Stimulated activated CD4-positive, alpha-beta T cell treated with anti-CD3 and anti-CD28 coated beads, Interleukin-15, amount 100 ng/mL, for 48 hours (primary cell): ENCODE measurements around the gene CES3.
A peak's percentile ranks its signal among the peaks of the same experiment; 100 is the strongest.
"Not testable (repeated sequence)": the region's sequence is repeated elsewhere in the genome, so short reads cannot be mapped to it uniquely, and the experiment has no call there.

ENCODE experiments used
- DNase-seq, 2 donors: peaks; one replicate each; pipeline ENCODE4 v3.0.0-alpha.2; 2020; ENCODE audit warnings: low read depth in 2 of 2

Gene CES3

DNA sequence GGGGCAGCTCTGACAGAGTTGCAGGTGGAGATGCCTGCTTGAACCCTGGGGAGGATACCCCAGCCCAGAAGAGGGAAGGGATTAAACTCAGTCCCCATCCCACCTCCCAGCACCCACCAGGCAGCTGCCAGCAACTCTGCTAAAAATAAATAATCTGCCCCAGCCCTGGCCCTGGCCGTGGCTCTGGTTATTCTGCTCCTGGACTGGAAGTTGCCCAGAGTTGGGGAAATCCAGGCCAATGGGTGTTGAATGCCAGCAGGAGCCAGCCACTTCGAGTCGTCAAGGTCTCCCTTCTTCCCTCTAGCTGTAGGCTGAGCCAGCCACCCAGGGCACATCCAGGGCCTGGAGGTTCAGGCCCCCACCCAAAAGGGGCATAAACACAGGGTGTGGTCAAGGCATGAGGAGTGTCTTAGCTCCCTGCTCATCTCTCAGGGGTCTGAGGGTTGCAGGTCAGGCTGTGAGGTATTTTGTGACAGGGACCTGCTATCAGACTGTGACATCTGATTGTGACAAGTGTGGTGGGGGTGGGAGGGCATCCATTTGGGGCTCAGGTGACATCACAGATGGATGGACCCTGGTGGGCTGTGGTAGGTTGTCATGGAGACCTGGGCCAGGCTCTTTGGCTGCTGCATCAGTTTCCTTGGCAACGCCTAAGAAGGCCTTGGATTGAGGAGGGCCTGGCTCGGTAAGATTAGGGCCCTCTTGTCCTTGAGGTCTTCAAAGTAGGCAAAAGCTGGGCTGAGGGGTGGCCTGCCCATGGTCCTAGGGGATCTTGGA, 34.7 kb upstream of the CES3 start:
- no peak for DNase-seq

DNA sequence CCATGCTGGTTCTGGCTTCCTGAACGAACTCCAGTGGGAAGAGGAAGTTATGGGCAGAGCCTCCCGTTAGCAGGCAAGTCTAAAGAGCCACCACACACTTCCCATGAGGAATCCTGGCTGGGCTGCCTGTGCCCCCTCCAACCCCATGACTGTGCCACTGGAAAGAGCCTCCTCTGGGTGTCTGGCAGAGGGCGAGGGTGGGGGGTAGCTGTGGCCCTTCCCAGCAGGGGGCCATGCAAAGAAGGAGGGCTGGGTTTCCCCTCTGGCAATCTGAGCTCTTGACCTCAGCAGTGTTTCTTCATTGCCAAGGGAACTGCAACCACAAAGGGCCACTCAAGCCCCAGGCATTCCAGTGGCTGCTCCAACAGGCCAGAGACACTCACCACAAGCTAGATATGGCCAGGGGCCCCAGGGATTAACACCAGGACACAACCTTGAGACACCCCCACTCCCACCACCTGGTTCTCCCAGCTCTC, 34.1 kb upstream of the CES3 start:
- no peak for DNase-seq

DNA sequence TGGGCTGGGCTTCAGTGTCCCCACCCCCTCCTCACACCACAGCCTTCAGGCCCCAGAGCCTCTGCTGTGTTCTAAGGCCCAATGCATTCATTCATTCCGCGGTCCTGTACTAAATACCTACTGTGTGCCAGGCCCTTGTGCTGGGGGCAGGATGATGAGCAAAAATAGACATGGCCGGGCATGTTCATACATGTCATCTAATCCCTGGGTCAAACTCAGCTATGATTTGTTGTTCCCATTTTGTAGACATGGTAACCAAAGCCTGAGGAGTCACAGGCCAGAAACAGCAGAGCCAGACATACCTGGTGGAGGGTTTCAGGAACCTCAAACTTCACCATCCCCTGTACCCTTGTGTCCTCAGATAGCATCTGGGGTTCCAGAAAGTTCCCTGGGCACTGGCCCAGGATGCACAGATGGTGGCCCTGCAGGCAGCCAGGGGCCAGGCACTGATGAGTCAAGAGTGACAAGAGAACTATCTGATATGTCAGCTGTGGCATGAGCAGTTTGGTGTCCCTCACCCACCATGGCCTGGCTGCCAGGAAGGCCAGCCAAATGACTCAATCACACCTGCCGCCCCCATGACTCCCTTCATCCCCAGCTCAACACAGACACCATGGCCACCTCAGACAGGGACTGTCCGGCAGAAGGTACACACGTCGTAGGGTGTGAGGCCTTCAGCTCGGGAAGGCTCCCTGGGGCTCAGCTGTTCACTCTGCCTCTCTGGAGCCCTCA, 33.0 kb upstream of the CES3 start:
- DNase-seq, result no peak

DNA sequence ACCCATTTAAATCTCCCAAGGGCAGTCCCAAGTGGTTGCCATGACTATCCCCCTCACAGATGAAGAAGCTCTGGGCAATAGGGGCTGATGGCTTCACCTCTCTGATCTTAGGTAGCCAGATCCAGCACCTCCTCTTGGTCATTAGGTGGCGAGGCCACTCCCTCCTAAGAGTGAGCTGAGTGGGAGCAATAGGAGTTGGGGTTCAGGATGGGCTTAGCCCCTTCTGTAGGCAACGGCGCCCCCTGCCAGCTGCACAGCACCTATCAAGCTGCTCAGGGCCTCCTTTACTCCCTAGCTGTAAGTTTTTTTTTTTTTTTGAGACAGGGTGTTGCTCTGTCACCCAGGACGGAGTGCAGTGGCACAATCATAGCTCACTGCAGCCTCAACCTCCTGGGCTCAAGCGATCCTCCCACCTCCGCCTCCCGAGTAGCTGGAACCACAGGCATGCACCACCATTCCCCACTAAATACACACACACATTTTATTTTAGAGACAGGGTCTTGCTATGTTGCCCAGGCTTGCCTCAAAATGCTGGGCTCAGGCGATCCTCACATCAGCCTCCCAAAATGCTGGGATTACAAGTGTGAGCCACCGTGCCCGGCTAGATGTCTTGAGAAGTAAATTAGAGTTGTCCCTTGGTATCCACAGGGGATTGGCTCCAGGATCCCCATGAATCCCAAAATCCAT, 32.2 kb upstream of the CES3 start:
- DNase-seq, result peak in 1 of 2 donors; percentile 32

DNA sequence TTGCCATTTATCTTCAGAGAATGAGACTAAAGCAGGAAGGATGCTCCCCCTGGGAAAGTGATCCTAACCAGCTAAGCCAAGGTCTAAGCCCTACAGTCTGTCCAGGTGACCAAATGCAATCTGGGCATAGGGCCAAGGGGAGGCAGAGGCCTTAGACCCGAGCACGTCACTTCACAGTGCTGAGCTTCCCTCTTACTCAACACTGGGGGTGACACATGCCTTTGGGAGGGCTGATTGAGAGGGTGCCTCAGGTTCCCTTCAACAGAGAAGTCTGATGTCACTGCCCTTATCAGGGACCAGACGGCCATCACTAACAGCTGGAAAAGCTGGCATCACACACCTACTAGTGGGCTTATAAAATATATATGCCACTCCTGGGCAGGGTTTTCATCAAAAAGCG, 30.9 kb upstream of the CES3 start:
- DNase-seq, result no peak

DNA sequence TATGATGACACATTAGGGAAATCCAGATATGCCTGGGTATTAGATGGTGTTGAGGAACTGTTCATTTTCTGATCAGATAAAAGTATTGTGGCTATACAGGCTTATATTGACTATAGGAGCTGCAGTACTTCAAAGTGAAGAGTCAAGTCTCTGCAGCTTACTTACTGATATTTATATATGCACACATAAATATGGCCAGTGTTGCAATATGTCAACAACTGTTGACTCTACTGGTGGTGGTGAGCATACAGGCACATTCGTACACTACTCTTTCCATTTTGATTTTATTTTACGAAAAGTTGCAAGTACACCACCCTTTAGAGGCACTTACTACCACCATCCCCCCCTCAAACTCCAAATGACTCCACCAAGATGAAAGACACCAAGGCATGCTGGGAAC, 29.4 kb upstream of the CES3 start:
- DNase-seq, result no peak

DNA sequence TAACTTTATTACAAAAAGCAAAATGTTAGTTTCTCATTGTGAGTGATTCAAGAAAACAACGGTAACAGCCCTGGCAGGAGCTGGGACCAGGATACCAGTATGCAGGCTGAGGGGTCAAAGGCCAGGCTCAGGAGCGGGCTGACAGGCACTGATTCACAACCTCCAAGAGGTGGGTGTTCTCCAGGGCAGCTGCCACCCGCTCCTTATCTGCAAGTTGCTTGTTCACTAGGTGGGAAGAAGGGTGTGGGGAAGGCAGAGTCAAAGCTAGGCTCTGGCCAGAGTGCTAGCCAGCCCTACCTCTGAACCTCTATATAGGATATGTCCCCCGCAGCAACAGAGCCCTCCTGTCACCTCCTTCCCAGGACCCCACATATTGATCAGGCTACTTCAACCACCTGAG, 29.0 kb upstream of the CES3 start:
- DNase-seq, result no peak

DNA sequence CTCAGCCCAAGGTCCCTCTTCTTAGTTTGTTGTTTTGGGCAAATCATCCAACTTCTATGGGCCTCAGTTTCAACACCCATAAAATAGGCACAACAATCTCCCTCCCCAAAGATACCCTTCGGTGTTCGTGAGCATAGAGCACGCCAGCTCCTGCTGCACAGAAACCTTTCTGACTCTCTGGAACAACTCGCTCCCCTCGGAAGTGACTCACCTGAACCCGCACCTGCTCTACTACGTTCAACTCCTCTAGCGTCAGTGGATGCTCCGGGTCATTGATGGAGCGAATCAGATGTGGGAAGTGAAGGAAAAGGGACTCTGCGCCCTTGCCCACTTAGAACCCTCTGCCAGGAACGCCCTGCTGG, 27.3 kb upstream of the CES3 start:
- DNase-seq, result peak; percentile 38 to 54

DNA sequence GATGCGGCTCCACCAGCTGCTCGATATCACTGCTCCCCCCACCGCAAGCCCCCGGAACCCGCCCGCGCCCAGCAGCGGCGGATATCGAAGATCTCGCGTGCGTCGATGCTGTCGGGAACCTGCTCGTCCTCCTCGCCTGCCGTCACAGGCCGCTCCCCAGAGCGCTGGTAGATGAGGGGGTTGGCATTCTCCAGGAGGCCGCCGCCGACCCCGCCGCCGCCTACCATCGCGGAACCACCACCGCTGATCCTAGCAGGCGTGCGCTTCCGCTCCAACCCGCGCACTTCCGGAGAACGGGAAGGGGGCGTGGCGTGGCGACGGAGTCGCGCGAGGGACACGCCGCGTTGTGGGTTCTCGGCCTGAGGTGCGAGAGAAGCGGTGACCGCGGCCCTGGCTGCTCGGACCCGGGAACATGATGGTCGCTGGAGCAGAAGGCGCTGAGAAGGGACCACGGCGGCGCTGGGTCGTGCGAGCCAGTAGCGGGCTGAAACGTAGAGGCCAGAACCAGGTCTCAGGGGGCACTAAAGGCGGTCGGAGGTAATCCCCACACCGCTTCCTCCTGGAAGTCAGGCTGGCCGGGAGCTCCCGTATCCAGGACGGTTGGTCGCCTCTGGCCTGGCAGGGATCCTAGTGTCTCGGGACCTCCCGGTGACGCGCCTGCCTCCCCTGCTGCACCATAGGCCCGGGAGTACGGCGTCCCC, 26.8 kb upstream of the CES3 start, which contains the start of gene CIAO2B:
Gene CIAO2B, minus strand, starts transcription at position 265 of the 701 bp plus-strand sequence. Its CDS starts 38 bp downstream, at position 227.
- peak; percentile 73 to 85 for DNase-seq

DNA sequence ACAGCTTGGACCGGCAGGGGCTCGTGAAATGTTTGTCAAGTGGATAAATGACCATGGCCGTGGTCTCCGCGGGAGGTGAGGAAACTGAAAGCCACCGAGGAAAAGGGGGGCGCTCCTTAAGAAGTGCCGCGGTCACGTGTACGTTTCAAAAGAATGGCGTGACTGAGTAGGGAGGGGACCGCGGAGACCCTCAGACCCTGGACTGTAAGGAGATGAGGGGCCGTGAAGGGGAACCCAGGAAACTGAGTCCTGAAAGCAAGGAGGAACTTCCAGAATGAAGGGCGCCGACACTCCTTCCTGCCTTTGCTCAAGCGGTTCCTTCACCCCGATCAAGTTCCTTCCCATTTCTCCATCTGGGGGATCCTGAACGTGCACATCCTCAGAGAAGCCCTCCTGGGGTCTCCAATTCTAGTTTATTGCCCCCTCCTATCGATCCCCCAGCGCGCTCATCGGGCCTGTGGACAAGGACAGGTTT, 26.2 kb upstream of the CES3 start:
- not testable (repeated sequence) for DNase-seq

DNA sequence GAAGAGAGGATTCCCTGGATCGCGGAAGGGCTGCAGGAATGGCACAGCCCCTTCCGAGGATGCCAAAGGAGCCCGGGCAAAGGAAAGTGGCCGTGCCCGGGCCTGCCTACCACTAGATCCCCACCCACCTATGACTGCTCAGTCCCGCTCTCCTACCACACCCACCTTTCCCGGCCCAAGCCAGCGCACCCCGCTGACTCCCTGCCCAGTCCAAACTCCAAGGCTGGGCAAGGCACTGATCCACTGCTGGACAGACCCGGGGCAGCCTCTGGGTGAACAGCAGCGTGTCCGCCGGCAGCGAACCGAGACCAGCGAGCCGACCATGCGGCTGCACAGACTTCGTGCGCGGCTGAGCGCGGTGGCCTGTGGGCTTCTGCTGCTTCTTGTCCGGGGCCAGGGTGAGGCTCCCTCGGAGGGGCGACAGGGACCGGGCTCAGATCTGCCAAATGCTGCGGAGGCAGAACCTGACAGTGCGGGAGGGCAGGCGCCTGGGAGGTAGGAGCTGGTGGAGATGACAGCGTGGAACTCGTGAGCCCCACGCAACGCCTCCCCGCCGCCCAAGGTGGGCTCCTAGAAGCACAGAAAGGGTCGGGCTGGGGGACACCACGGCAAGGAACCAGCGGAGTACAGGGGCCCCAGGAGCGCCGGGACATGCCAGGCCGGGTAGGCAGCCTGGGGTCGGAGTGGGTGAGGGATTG, 25.6 kb upstream of the CES3 start, which contains the start of gene CES2:
Gene CES2, plus strand, starts transcription at position 203 of the 698 bp plus-strand sequence. Its CDS starts 120 bp downstream, at position 323.
- DNase-seq, result no peak

DNA sequence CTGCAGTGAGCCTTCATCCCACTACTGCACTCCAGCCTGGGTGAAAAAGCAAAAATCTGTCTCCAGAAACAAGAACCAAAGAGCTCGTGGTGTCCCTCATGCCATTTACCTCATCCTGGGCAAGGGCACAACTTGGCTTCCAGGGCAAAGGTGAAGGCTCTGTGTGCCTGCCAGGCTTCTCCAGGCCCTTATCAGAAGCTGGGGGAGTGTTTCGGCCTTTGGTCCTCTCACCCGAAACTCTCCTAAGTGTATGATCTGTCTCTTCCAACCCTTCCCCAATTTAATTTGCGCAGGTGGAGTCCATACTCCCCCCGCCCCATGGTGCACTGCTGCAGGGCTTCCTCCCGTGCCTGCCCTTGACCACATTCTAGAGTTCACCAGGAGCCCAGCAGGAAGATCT, 24.6 kb upstream of the CES3 start:
- no peak for DNase-seq

DNA sequence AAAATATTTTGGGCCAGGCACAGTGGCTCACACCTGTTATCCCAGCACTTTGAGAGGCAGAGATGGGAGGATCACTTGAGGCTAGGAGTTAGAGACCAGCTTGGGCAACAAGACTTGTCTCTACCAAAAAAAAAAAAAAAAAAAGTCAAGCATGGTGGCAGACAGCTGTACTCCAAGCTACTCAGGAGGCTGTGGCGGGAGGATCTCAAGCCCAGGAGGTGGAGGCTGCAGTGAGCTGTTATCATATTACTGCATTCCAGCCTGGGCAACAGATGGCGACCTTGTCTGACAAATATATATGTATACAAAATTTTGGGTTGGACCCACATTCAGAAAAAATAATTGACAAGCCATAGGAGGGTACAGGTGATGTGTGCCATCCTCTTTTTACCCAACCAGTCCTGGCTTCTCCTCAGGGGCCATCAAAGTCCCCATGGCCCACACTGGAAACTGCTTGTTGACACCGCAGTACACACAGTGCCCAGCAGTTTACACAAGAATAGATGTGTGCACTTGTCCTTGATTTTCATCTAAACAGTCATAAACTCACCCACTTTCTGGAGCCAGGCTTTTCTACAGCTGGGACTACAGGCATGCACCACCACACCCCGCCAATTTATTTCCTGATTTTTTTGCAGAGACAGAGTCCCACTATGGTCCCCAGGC, 24.0 kb upstream of the CES3 start:
- DNase-seq, result no peak

DNA sequence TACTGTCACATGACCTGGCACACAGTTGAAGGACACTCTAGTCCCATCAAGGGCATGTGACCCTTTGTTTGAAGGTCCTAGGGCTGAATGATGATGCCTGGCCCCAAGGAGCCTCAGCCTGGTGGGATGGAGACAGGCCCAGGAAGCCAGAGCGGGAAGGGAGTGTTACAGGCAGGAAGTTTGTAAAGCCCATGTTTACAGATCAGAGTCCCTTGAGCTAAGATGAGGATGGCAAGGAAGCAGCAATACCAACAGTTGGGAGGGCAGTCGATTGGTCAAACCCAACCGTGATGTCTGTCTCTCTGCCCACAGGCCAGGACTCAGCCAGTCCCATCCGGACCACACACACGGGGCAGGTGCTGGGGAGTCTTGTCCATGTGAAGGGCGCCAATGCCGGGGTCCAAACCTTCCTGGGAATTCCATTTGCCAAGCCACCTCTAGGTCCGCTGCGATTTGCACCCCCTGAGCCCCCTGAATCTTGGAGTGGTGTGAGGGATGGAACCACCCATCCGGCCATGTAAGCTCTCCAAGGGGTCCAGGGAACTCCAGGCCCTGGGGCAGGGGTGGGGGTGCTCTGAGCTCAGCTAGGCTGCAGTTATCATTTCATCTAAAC, 23.2 kb upstream of the CES3 start:
- DNase-seq, result no peak

DNA sequence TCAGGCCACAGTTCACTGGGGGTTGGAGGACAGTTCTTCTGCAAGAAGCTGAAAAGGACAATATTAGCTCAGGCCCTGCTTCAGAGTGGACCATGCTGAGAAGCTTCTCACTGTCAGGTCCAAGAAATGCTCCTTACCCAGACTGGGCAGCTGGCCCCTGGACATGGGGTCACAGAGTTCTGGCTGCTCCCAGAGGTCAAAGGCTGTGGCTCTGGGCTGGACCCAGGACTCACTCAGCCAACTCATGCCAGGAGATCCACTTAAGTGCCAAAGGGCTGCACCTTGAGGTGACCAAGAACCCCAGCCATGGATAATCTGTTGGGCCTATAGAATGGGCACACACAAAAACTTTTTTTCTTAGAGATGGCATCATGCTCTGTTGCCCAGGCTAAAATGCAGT, 21.7 kb upstream of the CES3 start:
- DNase-seq, result no peak

DNA sequence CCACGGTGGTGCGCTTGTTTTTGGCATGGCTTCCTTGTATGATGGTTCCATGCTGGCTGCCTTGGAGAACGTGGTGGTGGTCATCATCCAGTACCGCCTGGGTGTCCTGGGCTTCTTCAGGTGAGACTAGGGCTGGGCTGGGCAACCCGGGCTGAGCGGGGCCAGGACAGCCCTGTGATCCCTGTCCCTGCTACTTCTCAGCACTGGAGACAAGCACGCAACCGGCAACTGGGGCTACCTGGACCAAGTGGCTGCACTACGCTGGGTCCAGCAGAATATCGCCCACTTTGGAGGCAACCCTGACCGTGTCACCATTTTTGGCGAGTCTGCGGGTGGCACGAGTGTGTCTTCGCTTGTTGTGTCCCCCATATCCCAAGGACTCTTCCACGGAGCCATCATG, 20.8 kb upstream of the CES3 start:
- DNase-seq, result no peak

DNA sequence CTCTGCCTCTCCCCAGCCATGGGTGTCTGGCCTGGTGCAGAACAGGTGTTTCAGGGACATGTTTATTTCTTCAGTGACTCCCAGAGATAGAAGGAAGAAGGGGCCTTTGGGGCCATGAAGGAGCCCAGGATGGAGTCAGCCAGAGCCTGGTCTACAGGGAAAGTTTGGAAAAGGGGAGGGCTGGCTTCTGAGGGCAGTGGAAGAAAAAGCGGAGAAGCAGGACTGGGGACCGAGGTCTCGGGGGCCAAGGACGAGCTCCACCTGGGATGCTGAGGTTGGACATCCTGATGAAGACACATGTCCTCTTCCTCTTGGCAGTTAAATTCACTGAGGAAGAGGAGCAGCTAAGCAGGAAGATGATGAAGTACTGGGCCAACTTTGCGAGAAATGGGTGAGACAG, 18.1 kb upstream of the CES3 start:
- no peak for DNase-seq

DNA sequence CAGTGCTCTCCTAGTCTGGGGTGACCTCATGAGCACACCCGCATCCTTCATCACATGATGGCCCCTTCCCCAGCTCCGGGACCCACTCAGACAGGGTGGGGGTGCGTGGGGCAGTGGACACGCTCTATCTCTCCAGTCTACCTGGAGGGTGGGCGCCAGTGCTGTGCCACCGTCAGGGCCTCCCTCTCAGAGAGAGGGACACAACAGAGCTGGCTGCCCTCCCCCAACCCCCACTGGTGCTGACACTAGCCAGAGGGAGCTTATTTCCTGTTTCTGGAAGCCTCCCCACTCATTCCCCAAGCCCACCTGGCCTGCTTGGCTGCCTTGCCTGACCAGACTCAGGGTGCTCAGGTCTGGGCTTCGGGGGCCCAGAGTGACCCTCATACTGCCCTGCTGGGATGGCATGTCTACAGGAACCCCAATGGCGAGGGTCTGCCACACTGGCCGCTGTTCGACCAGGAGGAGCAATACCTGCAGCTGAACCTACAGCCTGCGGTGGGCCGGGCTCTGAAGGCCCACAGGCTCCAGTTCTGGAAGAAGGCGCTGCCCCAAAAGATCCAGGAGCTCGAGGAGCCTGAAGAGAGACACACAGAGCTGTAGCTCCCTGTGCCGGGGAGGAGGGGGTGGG, 17.5 kb upstream of the CES3 start:
- no peak for DNase-seq

DNA sequence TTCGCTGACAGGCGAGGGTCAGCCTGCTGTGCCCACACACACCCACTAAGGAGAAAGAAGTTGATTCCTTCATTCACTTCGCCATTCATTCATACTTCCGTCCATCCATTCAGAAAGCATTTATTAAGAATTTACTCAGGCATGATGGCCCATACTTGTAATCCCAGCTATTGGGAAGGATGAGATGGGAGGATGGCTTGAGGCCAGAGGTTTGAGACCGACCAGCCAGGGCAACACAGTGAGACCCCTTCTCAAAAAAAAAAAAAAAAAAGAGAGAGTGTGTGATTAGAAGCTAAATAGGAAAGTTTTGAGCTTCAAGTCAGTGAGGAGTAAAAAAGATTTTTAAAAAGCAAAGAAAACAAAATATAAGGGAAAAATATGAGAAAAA, 17.0 kb upstream of the CES3 start:
- DNase-seq, result no peak

DNA sequence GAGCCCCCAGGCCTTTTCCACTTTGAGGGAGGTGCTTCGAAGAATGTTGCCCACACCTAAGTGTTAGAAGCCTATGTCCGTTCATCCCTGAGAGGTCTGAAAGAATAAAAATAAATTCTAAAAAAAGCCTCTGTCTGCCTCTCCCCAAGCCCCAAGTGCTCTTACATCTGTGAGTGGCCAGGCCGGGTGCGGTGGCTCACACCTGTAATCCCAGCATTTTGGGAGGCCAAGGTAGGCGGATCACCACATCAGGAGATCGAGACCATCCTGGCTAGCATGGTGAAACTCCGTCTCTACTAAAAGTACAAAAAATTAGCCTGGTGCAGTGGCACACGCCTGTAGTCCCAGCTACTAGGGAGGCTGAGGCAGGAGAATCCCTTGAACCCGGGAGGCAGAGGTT, 16.1 kb upstream of the CES3 start:
- DNase-seq, result not testable (repeated sequence)
